HEK293 (cell line): Measurements from ENCODE around the gene BAIAP2.

Experiments used
- CTCF ChIA-PET: fragments of 350-600 bp; formaldehyde crosslinking; extraction: SDS; loops from one replicate; lab custom pipeline; 2021; ENCODE audit warnings: antibody characterized with exemption; lab: Yijun Ruan, JAX
- POLR2A ChIA-PET: fragments of 300-600 bp; formaldehyde crosslinking; extraction: SDS; loops from one replicate; lab custom pipeline; 2020; ENCODE audit warnings: antibody characterized with exemption, inconsistent platforms; lab: Yijun Ruan, JAX
- H3K27ac ChIP-seq: fragments of 200-500 bp; sonication (Bioruptor generic); 2 replicates; pipeline ENCODE4 v1.5.1; 2014; ENCODE audit warnings: low read depth, low read length, control low read depth, inconsistent platforms; ENCODE audit errors: extremely low read depth
- H3K36me3 ChIP-seq, 2 experiments: fragments of 200-500 bp in 1 of 2; sonication (Bioruptor generic) in 1 of 2; 1 replicate in 1 of 2; 2 replicates in 1 of 2; pipeline ENCODE4 v1.5.1; 2014 to 2017; ENCODE audit warnings: inconsistent platforms in 2 of 2, low read length in 2 of 2; ENCODE audit not compliant: control insufficient read depth in 2 of 2, insufficient read depth in 1 of 2
- H3K4me1 ChIP-seq: fragments of 200-500 bp; sonication (Bioruptor generic); 2 replicates; pipeline ENCODE4 v1.5.1; 2014; ENCODE audit warnings: mild to moderate bottlenecking, low read length, inconsistent platforms; ENCODE audit not compliant: control insufficient read depth, insufficient read depth
- H3K4me3 ChIP-seq: 2 replicates; pipeline ENCODE4 v1.5.1; 2011; ENCODE audit warnings: low read depth, mild to moderate bottlenecking, control low read depth, low read length, moderate library complexity
- H3K9me3 ChIP-seq: fragments of 200-500 bp; sonication (Bioruptor generic); 2 replicates; pipeline ENCODE4 v1.5.1; 2014; ENCODE audit warnings: low read depth, low read length, inconsistent platforms; ENCODE audit not compliant: control insufficient read depth, insufficient read depth
- GLIS2 ChIP-seq: fragments of 450-650 bp; formaldehyde crosslinking; IDR thresholded peaks from 2 replicates; pipeline ENCODE4 v1.5.1; 2016; ENCODE audit warnings: missing biosample characterization, missing genetic modification characterization
- HOXD13 ChIP-seq: sonication (generic); formaldehyde crosslinking; IDR thresholded peaks from 2 replicates; pipeline ENCODE4 v1.8.0; 2022; ENCODE audit warnings: missing genetic modification reagents, borderline replicate concordance
- KLF16 ChIP-seq: fragments of 450-650 bp; formaldehyde crosslinking; IDR thresholded peaks from 2 replicates; pipeline ENCODE4 v1.5.1; 2017; ENCODE audit warnings: missing biosample characterization, missing genetic modification characterization
- YY2 ChIP-seq: fragments of 450-650 bp; formaldehyde crosslinking; IDR thresholded peaks from 2 replicates; pipeline ENCODE4 v1.5.1; 2016; ENCODE audit warnings: missing biosample characterization, missing genetic modification characterization
- ZBTB48 ChIP-seq: fragments of 450-650 bp; formaldehyde crosslinking; IDR thresholded peaks from 2 replicates; pipeline ENCODE4 v1.5.1; 2016; ENCODE audit warnings: missing biosample characterization, missing genetic modification characterization
- ZFHX2 ChIP-seq: fragments of 450-650 bp; formaldehyde crosslinking; conservative IDR thresholded peaks from 2 replicates; pipeline ENCODE4 v1.5.1; 2016; ENCODE audit warnings: missing biosample characterization, missing genetic modification characterization
- ZFP37 ChIP-seq: fragments of 450-650 bp; formaldehyde crosslinking; IDR thresholded peaks from 2 replicates; pipeline ENCODE4 v1.5.1; 2016; ENCODE audit warnings: missing biosample characterization, missing genetic modification characterization
- ZFP69B ChIP-seq: fragments of 450-650 bp; formaldehyde crosslinking; IDR thresholded peaks from 2 replicates; pipeline ENCODE4 v1.5.1; 2016; ENCODE audit warnings: missing biosample characterization, missing genetic modification characterization
- ZIC2 ChIP-seq: fragments of 450-650 bp; formaldehyde crosslinking; IDR thresholded peaks from 2 replicates; pipeline ENCODE4 v1.5.1; 2016; ENCODE audit warnings: missing biosample characterization, missing genetic modification characterization
- ZNF114 ChIP-seq: fragments of 450-650 bp; formaldehyde crosslinking; IDR thresholded peaks from 2 replicates; pipeline ENCODE4 v1.5.0; 2017; ENCODE audit warnings: missing biosample characterization, missing genetic modification characterization
- ZNF214 ChIP-seq: fragments of 450-650 bp; formaldehyde crosslinking; IDR thresholded peaks from 2 replicates; pipeline ENCODE4 v1.5.1; 2017; ENCODE audit warnings: missing biosample characterization, mild to moderate bottlenecking, missing genetic modification characterization, borderline replicate concordance
- ZNF26 ChIP-seq: fragments of 450-650 bp; formaldehyde crosslinking; IDR thresholded peaks from 2 replicates; pipeline ENCODE4 v1.5.1; 2016; ENCODE audit warnings: missing biosample characterization, missing genetic modification characterization
- ZNF311 ChIP-seq: fragments of 450-650 bp; formaldehyde crosslinking; IDR thresholded peaks from 2 replicates; pipeline ENCODE4 v1.5.1; 2017; ENCODE audit warnings: missing biosample characterization, missing genetic modification characterization, borderline replicate concordance
- ZNF335 ChIP-seq: fragments of 450-650 bp; formaldehyde crosslinking; conservative IDR thresholded peaks from 2 replicates; pipeline ENCODE4 v1.5.1; 2016; ENCODE audit warnings: missing biosample characterization, missing genetic modification characterization
- ZNF341 ChIP-seq: fragments of 450-650 bp; formaldehyde crosslinking; IDR thresholded peaks from 2 replicates; pipeline ENCODE4; 2016; ENCODE audit warnings: low read depth, missing biosample characterization, missing genetic modification characterization
- ZNF394 ChIP-seq: fragments of 450-650 bp; formaldehyde crosslinking; IDR thresholded peaks from 2 replicates; pipeline ENCODE4 v1.5.1; 2016; ENCODE audit warnings: missing biosample characterization, missing genetic modification characterization, mild to moderate bottlenecking, moderate library complexity, borderline replicate concordance
- ZNF416 ChIP-seq: fragments of 450-650 bp; formaldehyde crosslinking; IDR thresholded peaks from 2 replicates; pipeline ENCODE4 v1.5.1; 2016; ENCODE audit warnings: missing biosample characterization, missing genetic modification characterization
- ZNF449 ChIP-seq: fragments of 450-650 bp; formaldehyde crosslinking; IDR thresholded peaks from 2 replicates; pipeline ENCODE4 v1.5.1; 2017; ENCODE audit warnings: missing biosample characterization, mild to moderate bottlenecking, missing genetic modification characterization, moderate library complexity
- ZNF623 ChIP-seq: fragments of 450-650 bp; formaldehyde crosslinking; IDR thresholded peaks from 2 replicates; pipeline ENCODE4 v1.5.1; 2016; ENCODE audit warnings: missing biosample characterization, missing genetic modification characterization
- ZNF837 ChIP-seq: fragments of 450-650 bp; formaldehyde crosslinking; IDR thresholded peaks from 2 replicates; pipeline ENCODE4 v1.5.1; 2016; ENCODE audit warnings: missing biosample characterization, missing genetic modification characterization
- ZSCAN4 ChIP-seq: fragments of 450-650 bp; formaldehyde crosslinking; IDR thresholded peaks from 2 replicates; pipeline ENCODE4 v1.5.1; 2017; ENCODE audit warnings: missing biosample characterization, missing genetic modification characterization
- ZXDB ChIP-seq: fragments of 450-650 bp; formaldehyde crosslinking; IDR thresholded peaks from 2 replicates; pipeline ENCODE4 v1.5.1; 2016; ENCODE audit warnings: missing biosample characterization, missing genetic modification characterization

The BAIAP2 gene

GRCh38 chr17:81000334-81000630, 34.7 kb upstream of the BAIAP2 start (continued):
- TF ChIP-seq ZNF214 (tag by site-specific recombination), result no peak
- no peak for TF ChIP-seq ZNF623 (tag by site-specific recombination)
- TF ChIP-seq YY2 (tag by site-specific recombination), result no peak

GRCh38 chr17:81000631-81001357, 34.2 kb upstream of the BAIAP2 start:
- H3K4me3 ChIP-seq, result no peak overlapping the region
- no peak overlapping the region for H3K27ac ChIP-seq
- H3K9me3 ChIP-seq, result no peaks in the 10 kb centered on the region
- H3K4me1 ChIP-seq, result peaks cover 10% of the 10 kb centered on the region
- POLR2A ChIA-PET, result no interaction called here
- CTCF ChIA-PET, result interaction anchor here (1.1 kb wide), 1 partner anchor 18 kb away, joined by 3 read pairs; no protein-coding TSS in a partner anchor
- H3K36me3 ChIP-seq, result peaks cover 0 to 45% of the 10 kb centered on the region in 2 experiments; a peak in 2 of 3 replicates
- TF ChIP-seq ZFP69B (peak; percentile 34; the same call in 1 of the 2 replicates), ZIC2 (tag by site-specific recombination) (peak; percentile 25; the same call in 1 of the 2 replicates), ZNF416 (tag by site-specific recombination) (no peak)

GRCh38 chr17:81002013-81002384, 33.0 kb upstream of the BAIAP2 start:
- ChIA-PET POLR2A (interaction anchor here (1.2 to 2.7 kb wide), 2 partner anchors 21 to 33 kb away, joined by 3 to 6 read pairs; partner anchors contain the start of gene BAIAP2), CTCF (interaction anchor here (0.5 to 1.2 kb wide), 3 partner anchors 17 to 96 kb away, joined by 3 to 5 read pairs (median 4); no protein-coding TSS in a partner anchor)
- no peaks in the 10 kb centered on the region for H3K9me3 ChIP-seq
- TF ChIP-seq GLIS2 (no peak), ZFHX2 (tag by site-specific recombination) (0 out of 2 replicates have a peak, but pooled peaks have one; percentile 3), YY2 (tag by site-specific recombination) (no peak), ZNF394 (tag by site-specific recombination) (no peak)
- peaks cover 10% of the 10 kb centered on the region for H3K4me1 ChIP-seq
- H3K36me3 ChIP-seq, result peaks cover 0 to 34% of the 10 kb centered on the region in 2 experiments; a peak in 1 of 3 replicates
- no peak overlapping the region for H3K4me3 ChIP-seq
- no peak overlapping the region for H3K27ac ChIP-seq

GRCh38 chr17:81002409-81003361, 32.3 kb upstream of the BAIAP2 start:
- CTCF ChIA-PET, result interaction anchor here (0.5 to 1.2 kb wide), 3 partner anchors 16 to 95 kb away, joined by 3 to 5 read pairs (median 4); no protein-coding TSS in a partner anchor
- POLR2A ChIA-PET, result interaction anchor here (1.2 to 2.7 kb wide), 2 partner anchors 21 to 32 kb away, joined by 3 to 6 read pairs; partner anchors contain the start of gene BAIAP2
- Histone ChIP-seq H3K4me1 (peaks cover 10% of the 10 kb centered on the region), H3K36me3 (peaks cover 0 to 27% of the 10 kb centered on the region in 2 experiments; a peak in 1 of 3 replicates), H3K9me3 (no peaks in the 10 kb centered on the region), H3K4me3 (no peak overlapping the region), H3K27ac (no peak overlapping the region)
- TF ChIP-seq ZBTB48 (tag by site-specific recombination) (no peak), ZSCAN4 (tag by site-specific recombination) (no peak), ZNF449 (tag by site-specific recombination) (no peak; the same call in 1 of the 2 replicates), ZNF26 (tag by site-specific recombination) (no peak), ZNF214 (tag by site-specific recombination) (no peak), ZFP37 (tag by site-specific recombination) (no peak), ZNF837 (tag by site-specific recombination) (no peak), ZNF114 (tag by site-specific recombination) (no peak), ZNF311 (tag by site-specific recombination) (no peak), HOXD13 (CRISPR knock-in tag) (no peak), ZXDB (tag by site-specific recombination) (no peak), KLF16 (tag by site-specific recombination) (no peak), ZNF341 (tag by site-specific recombination) (no peak), ZNF335 (tag by site-specific recombination) (peak; percentile 70)
